H1 (cell line): Measurements from ENCODE around the gene ZNF25. TPM values are rescaled to one million over a fixed set of nuclear protein-coding genes. Genes with fewer than 3 reads are reported as not detected.

Source experiments
- CTCF ChIA-PET: fragments of 300-600 bp; sonication (Branson Sonifier 250); formaldehyde crosslinking; loops from one replicate; lab custom pipeline; 2021; ENCODE audit not compliant: partially characterized antibody; lab: Charles Lee
- POLR2A ChIA-PET: fragments of 300-600 bp; sonication (Branson Sonifier 250); formaldehyde crosslinking; loops from one replicate; lab custom pipeline; 2021; ENCODE audit warnings: inconsistent platforms; ENCODE audit not compliant: partially characterized antibody; lab: Charles Lee
- DNase-seq, 2 experiments: peaks; one replicate each; pipeline versions ENCODE4 v3.0.0 to v3.0.0-alpha.2; 2010 to 2022; ENCODE audit warnings: low spot score in 2 of 2, low read depth in 1 of 2, mixed read lengths in 1 of 2
- FAIRE-seq: peaks from 2 replicates; lab custom pipeline; 2011; peaks lifted over from hg19 to GRCh38; lab: Jason Lieb, UNC
- H2AFZ ChIP-seq: 2 replicates; pipeline ENCODE4 v1.8.1; 2012; ENCODE audit warnings: low read length, inconsistent platforms
- H2AK5ac ChIP-seq: 2 replicates; pipeline ENCODE4 v1.6.1; 2013; ENCODE audit warnings: low read depth, low read length
- H2BK120ac ChIP-seq: replicated peaks from 2 replicates; pipeline ENCODE3; 2013; ENCODE audit warnings: low read depth, low read length, inconsistent platforms
- H2BK12ac ChIP-seq: 2 replicates; pipeline ENCODE4 v1.6.1; 2013; ENCODE audit warnings: low read depth, low read length
- H2BK15ac ChIP-seq: 2 replicates; pipeline ENCODE4 v1.6.1; 2013; ENCODE audit warnings: low read length
- H2BK20ac ChIP-seq: 2 replicates; pipeline ENCODE4 v1.6.1; 2013; ENCODE audit warnings: low read length
- H2BK5ac ChIP-seq: 2 replicates; pipeline ENCODE4 v1.6.1; 2013; ENCODE audit warnings: low read depth, low read length
- H3K14ac ChIP-seq: 2 replicates; pipeline ENCODE4 v1.6.1; 2013; ENCODE audit warnings: inconsistent platforms; ENCODE audit not compliant: insufficient read length
- H3K18ac ChIP-seq: 2 replicates; pipeline ENCODE4 v1.6.1; 2013; ENCODE audit warnings: low read length; ENCODE audit errors: extremely low read depth
- H3K23ac ChIP-seq: 2 replicates; pipeline ENCODE4 v1.6.1; 2013; ENCODE audit warnings: inconsistent platforms; ENCODE audit not compliant: insufficient read length
- H3K23me2 ChIP-seq: 2 replicates; pipeline ENCODE4 v1.6.1; 2013; ENCODE audit warnings: low read depth, low read length
- H3K27ac ChIP-seq: 2 replicates; pipeline ENCODE4 v1.6.1; 2011; ENCODE audit warnings: low read depth, low read length, inconsistent platforms
- H3K27me3 ChIP-seq, 4 experiments: replicated peaks in 1 of 4; 1 replicate in 1 of 4; 2 replicates in 3 of 4; pipeline versions ENCODE4 v1.6.1 to v1.8.1; 2011 to 2013; ENCODE audit warnings: low read length in 3 of 4, mild to moderate bottlenecking in 3 of 4, inconsistent platforms in 2 of 4, mixed read lengths in 2 of 4, moderate library complexity in 1 of 4; ENCODE audit not compliant: control insufficient read depth in 3 of 4, insufficient read depth in 3 of 4; ENCODE audit errors: extremely low read depth in 1 of 4
- H3K36me3 ChIP-seq, 4 experiments: 2 replicates each; pipeline versions ENCODE4 v1.6.1 to v1.8.1; 2011 to 2013; ENCODE audit warnings: mild to moderate bottlenecking in 4 of 4, low read length in 3 of 4, moderate library complexity in 2 of 4, control low read depth in 1 of 4, inconsistent platforms in 1 of 4; ENCODE audit not compliant: insufficient read depth in 4 of 4, control insufficient read depth in 2 of 4
- H3K4ac ChIP-seq: replicated peaks from 2 replicates; pipeline ENCODE3; 2013; ENCODE audit warnings: low read length, low read depth, mixed read lengths, inconsistent platforms; ENCODE audit not compliant: insufficient read length
- H3K4me1 ChIP-seq, 4 experiments: replicated peaks in 1 of 4; 1 replicate in 1 of 4; 2 replicates in 3 of 4; pipeline versions ENCODE4 v1.6.1 to v1.8.1; 2011 to 2013; ENCODE audit warnings: low read length in 3 of 4, inconsistent platforms in 2 of 4, mixed read lengths in 1 of 4; ENCODE audit not compliant: insufficient read depth in 4 of 4, control insufficient read depth in 3 of 4
- H3K4me2 ChIP-seq, 2 experiments: 2 replicates each; pipeline versions ENCODE4 v1.6.1 to v1.8.1; 2011 to 2013; ENCODE audit warnings: low read depth in 2 of 2, low read length in 2 of 2, control low read depth in 1 of 2, inconsistent platforms in 1 of 2, mild to moderate bottlenecking in 1 of 2; ENCODE audit not compliant: insufficient read depth in 1 of 2
- H3K4me3 ChIP-seq, 4 experiments: fragments of 200-600, 300-600 bp in 1 of 4; sonication (generic), shearing (Covaris generic), sonication (Bioruptor Twin) in 1 of 4; 2 replicates each; pipeline versions ENCODE4 v1.5.1 to v1.8.1; 2011 to 2016; ENCODE audit warnings: low read length in 4 of 4, low read depth in 3 of 4, control low read depth in 2 of 4, inconsistent platforms in 2 of 4, mild to moderate bottlenecking in 2 of 4, mixed read lengths in 1 of 4, moderate library complexity in 1 of 4; ENCODE audit not compliant: insufficient read depth in 2 of 4; ENCODE audit errors: extremely low read depth in 1 of 4
- H3K56ac ChIP-seq: replicated peaks from 2 replicates; pipeline ENCODE3; 2013; ENCODE audit warnings: low read depth, mild to moderate bottlenecking, mixed read lengths, low read length, inconsistent platforms; ENCODE audit not compliant: insufficient read length
- H3K79me1 ChIP-seq: 2 replicates; pipeline ENCODE4 v1.6.1; 2013; ENCODE audit warnings: low read depth, low read length, control low read depth
- H3K79me2 ChIP-seq, 2 experiments: 2 replicates each; pipeline versions ENCODE4 v1.6.1 to v1.8.1; 2012 to 2013; ENCODE audit warnings: low read length in 2 of 2, mild to moderate bottlenecking in 2 of 2, inconsistent platforms in 1 of 2; ENCODE audit not compliant: insufficient read depth in 2 of 2, control insufficient read depth in 1 of 2
- H3K9ac ChIP-seq, 4 experiments: replicated peaks in 1 of 4; 1 replicate in 1 of 4; 2 replicates in 3 of 4; pipeline versions ENCODE4 v1.6.1 to v1.8.1; 2011 to 2013; ENCODE audit warnings: low read depth in 3 of 4, low read length in 3 of 4, control low read depth in 2 of 4, mild to moderate bottlenecking in 2 of 4, moderate library complexity in 2 of 4, inconsistent platforms in 1 of 4; ENCODE audit errors: extremely low read depth in 1 of 4
- H3K9me3 ChIP-seq, 2 experiments: 2 replicates each; pipeline versions ENCODE4 v1.6.1 to v1.8.1; 2012 to 2013; ENCODE audit warnings: mild to moderate bottlenecking in 2 of 2, moderate library complexity in 2 of 2, control low read depth in 1 of 2, inconsistent platforms in 1 of 2, low read depth in 1 of 2, low read length in 1 of 2, mixed read lengths in 1 of 2; ENCODE audit not compliant: insufficient read depth in 2 of 2
- H4K20me1 ChIP-seq, 2 experiments: replicated peaks in 1 of 2; 2 replicates each; pipeline versions ENCODE3 to v1.8.1; 2011 to 2013; ENCODE audit warnings: inconsistent platforms in 2 of 2, low read length in 2 of 2, mild to moderate bottlenecking in 1 of 2; ENCODE audit not compliant: insufficient read depth in 2 of 2, control insufficient read depth in 1 of 2
- H4K5ac ChIP-seq: 2 replicates; pipeline ENCODE4 v1.6.1; 2013; ENCODE audit warnings: low read length, low read depth, mixed read lengths, inconsistent platforms; ENCODE audit not compliant: insufficient read length
- H4K8ac ChIP-seq: 2 replicates; pipeline ENCODE4 v1.8.0; 2013; ENCODE audit warnings: mild to moderate bottlenecking, moderate library complexity, low read length, inconsistent platforms; ENCODE audit not compliant: insufficient read depth; ENCODE audit errors: extremely low read depth
- H4K91ac ChIP-seq: replicated peaks from 2 replicates; pipeline ENCODE3; 2013; ENCODE audit warnings: low read length, mixed read lengths, inconsistent platforms; ENCODE audit not compliant: insufficient read length
- ASH2L ChIP-seq: fragments of 200-600, 300-600 bp; sonication (generic); IDR thresholded peaks from one replicate; pipeline ENCODE4 v1.7.1; 2017; ENCODE audit warnings: low read length
- BACH1 ChIP-seq: IDR thresholded peaks from 2 replicates; pipeline ENCODE4 v1.6.1; 2012; ENCODE audit warnings: low read length, improper control_type of control experiment
- CBX5 ChIP-seq: fragments of 300-800, 300-1000 bp; sonication (generic); IDR thresholded peaks from 2 replicates; pipeline ENCODE4 v1.7.1; 2016; ENCODE audit warnings: antibody characterized with exemption, low read length, low read depth
- CHD2 ChIP-seq: IDR thresholded peaks from 2 replicates; pipeline ENCODE4 v1.6.1; 2012; ENCODE audit warnings: low read length, improper control_type of control experiment
- CREB1 ChIP-seq: IDR thresholded peaks from 2 replicates; pipeline ENCODE4 v1.6.1; 2012; ENCODE audit warnings: inconsistent platforms
- HDAC2 ChIP-seq, 2 experiments: fragments of 300-600 bp in 1 of 2; sonication (generic) in 1 of 2; IDR thresholded peaks; 2 replicates each; pipeline ENCODE4 v1.6.1; 2011 to 2012; ENCODE audit warnings: low read depth in 2 of 2, low read length in 2 of 2, mild to moderate bottlenecking in 2 of 2, moderate library complexity in 2 of 2, borderline replicate concordance in 1 of 2, inconsistent platforms in 1 of 2
- HDAC6 ChIP-seq: IDR thresholded peaks from one replicate; pipeline ENCODE4 v1.7.1; 2012; ENCODE audit warnings: low read depth, mild to moderate bottlenecking, inconsistent platforms, low read length, moderate library complexity
- MAFK ChIP-seq: IDR thresholded peaks from 2 replicates; pipeline ENCODE4 v1.6.1; 2012; ENCODE audit warnings: low read depth, mild to moderate bottlenecking, improper control_type of control experiment, low read length
- NANOG ChIP-seq: IDR thresholded peaks from 2 replicates; pipeline ENCODE4 v1.6.1; 2011; ENCODE audit warnings: low read length, low read depth, mild to moderate bottlenecking, inconsistent platforms; ENCODE audit not compliant: insufficient read depth, poor library complexity, severe bottlenecking
- POLR2AphosphoS5 ChIP-seq: IDR thresholded peaks from 2 replicates; pipeline ENCODE4 v1.6.1; 2011; ENCODE audit warnings: low read depth, low read length
- SIX5 ChIP-seq: IDR thresholded peaks from 2 replicates; pipeline ENCODE4 v1.6.1; 2011; ENCODE audit warnings: mild to moderate bottlenecking, low read depth, low read length
- SP2 ChIP-seq: IDR thresholded peaks from 2 replicates; pipeline ENCODE4 v1.6.1; 2012; ENCODE audit warnings: mild to moderate bottlenecking, low read length, inconsistent platforms
- TCF12 ChIP-seq: IDR thresholded peaks from 2 replicates; pipeline ENCODE4 v1.6.1; 2011; ENCODE audit warnings: low read depth, mild to moderate bottlenecking, low read length
- TEAD4 ChIP-seq: IDR thresholded peaks from 2 replicates; pipeline ENCODE4 v1.6.1; 2012; ENCODE audit warnings: low read depth, low read length, inconsistent platforms, mixed read lengths
- WGBS, 2 experiments: shearing (Covaris generic) in 1 of 2; methylation state at CpG; one replicate each; pipeline versions ENCODE4 v1.1.6 to v1.1.7; 2013 to 2015; ENCODE audit warnings: low lambda C conversion rate in 2 of 2, mixed read lengths in 2 of 2, inconsistent platforms in 1 of 2, low coverage in 1 of 2, missing lambda C conversion rate in 1 of 2; ENCODE audit not compliant: insufficient replicate concordance in 2 of 2, insufficient coverage in 1 of 2, insufficient read length in 1 of 2; ENCODE audit errors: extremely low coverage in 1 of 2, missing lambda C conversion rate in 1 of 2; 5-methylcytosine and 5-hydroxymethylcytosine counted together
- polyA plus RNA-seq, 7 experiments: library from polyadenylated mRNA; depleted of rRNA in 3 of 7; stranded (reverse) in 5 of 7; unstranded in 2 of 7; fragments of >200 nt in 5 of 7; fragments of 200-250 nt in 2 of 7; gene quantifications; 1 replicate in 5 of 7; 2 replicates in 1 of 7; 4 replicates in 1 of 7; pipeline versions ENCODE4 v1.2.1 to v1.2.3, GENCODE V29; 2011 to 2013; ENCODE audit warnings: missing spikeins in 2 of 7, mixed read lengths in 2 of 7
- total RNA-seq: library from RNA; stranded (reverse); fragmentation: NEBNext Ultra II Directional; extraction: Animal tissue kit (Norgen Biotek cat#: 25700); gene quantifications from 2 replicates; pipeline ENCODE4 v1.2.1, GENCODE V29; 2021

The ZNF25 gene
- total and polyA plus RNA-seq, 2 of the 8 experiments (the other 6 are each of a cell fraction or from before 2014, with no cell fraction given) = 0.17 to 1.3 TPM

DNA sequence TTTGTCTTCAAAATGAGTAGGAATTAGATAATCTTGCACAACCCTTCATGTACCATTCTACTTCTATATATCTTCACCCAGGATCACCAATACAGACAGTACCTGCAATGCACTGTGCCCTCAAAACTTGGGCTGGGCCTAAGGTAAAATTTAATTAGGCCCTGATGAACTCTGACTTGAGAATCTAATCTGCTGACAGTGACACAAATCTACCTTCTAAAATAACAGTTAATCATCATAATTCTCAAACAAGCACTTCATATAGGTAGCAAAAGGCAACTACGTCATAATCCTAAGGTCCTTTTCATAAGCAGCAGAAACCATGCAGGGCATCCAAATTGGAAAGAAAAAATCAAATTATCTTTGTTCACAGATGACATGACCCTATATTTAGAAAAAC, 4.1 kb downstream of the ZNF25 start:
- Histone ChIP-seq H3K79me2 (no peaks in the 10 kb centered on the region), H2AFZ (no peak overlapping the region), H2BK120ac (no peak overlapping the region), H3K23me2 (no peaks in the 10 kb centered on the region), H2BK20ac (no peak overlapping the region), H3K18ac (no peak overlapping the region), H3K14ac (no peak overlapping the region), H4K20me1 (no peaks in the 10 kb centered on the region), H2BK5ac (no peak overlapping the region), H2AK5ac (no peak overlapping the region), H3K9ac (no peak overlapping the region), H3K4me2 (no peak overlapping the region), H4K91ac (no peak overlapping the region), H4K8ac (no peak overlapping the region), H3K79me1 (no peaks in the 10 kb centered on the region), H2BK12ac (no peak overlapping the region), H3K4me1 (no peaks in the 10 kb centered on the region), H3K36me3 (no peaks in the 10 kb centered on the region), H3K27ac (no peak overlapping the region), H3K9me3 (peaks cover 24 to 29% of the 10 kb centered on the region in 2 experiments), H4K5ac (no peak overlapping the region), H3K4ac (no peak overlapping the region), H2BK15ac (no peak overlapping the region), H3K4me3 (no peak overlapping the region), H3K56ac (no peak overlapping the region), H3K23ac (no peak overlapping the region), H3K27me3 (no peaks in the 10 kb centered on the region)
- CTCF ChIA-PET = no interaction called here
- 100% methylated on average over 1 of the region's 1 CpG; no CpG with 5 or more reads in 1 of the 2 experiments for WGBS, 2 experiments
- POLR2A ChIA-PET = no interaction called here
- TF ChIP-seq HDAC2 (IDR thresholded peaks at IDR 0.05; ENCODE audit: borderline replicate concordance in 1 of 2, low read depth in 2 of 2, low read length in 2 of 2) (no peak), CBX5 (no peak), ASH2L (no peak), SP2 (no peak), CHD2 (no peak), TEAD4 (no peak), POLR2AphosphoS5 (no peak), SIX5 (no peak), HDAC6 (no peak), BACH1 (no peak), NANOG (no peak), CREB1 (no peak), MAFK (no peak), TCF12 (no peak)
- FAIRE-seq = no peak
- DNase-seq = no peak
